Bronchial epithelial cell (primary cell): ENCODE results near the gene TDRD12. TPM values are rescaled to one million over a fixed set of nuclear protein-coding genes. Genes with fewer than 3 reads are reported as not detected.
A peak's percentile ranks its signal among the peaks of the same experiment; 100 is the strongest.
"Not testable (repeated sequence)": the region's sequence is repeated elsewhere in the genome, so short reads cannot be mapped to it uniquely, and the experiment has no call there.

Source experiments
- DNase-seq: peaks from one replicate; pipeline ENCODE4 v3.0.0-alpha.2; 2010; ENCODE audit warnings: low read depth
- FAIRE-seq: peaks from 2 replicates; lab custom pipeline; 2011; peaks lifted over from hg19 to GRCh38; lab: Jason Lieb, UNC
- H3K27me3 ChIP-seq: 2 replicates; pipeline ENCODE4 v1.5.1; 2011; ENCODE audit warnings: low read length; ENCODE audit not compliant: control insufficient read depth, insufficient read depth
- H3K36me3 ChIP-seq: 2 replicates; pipeline ENCODE4 v1.5.1; 2011; ENCODE audit warnings: low read length; ENCODE audit not compliant: control insufficient read depth, insufficient read depth
- H3K4me3 ChIP-seq: 2 replicates; pipeline ENCODE4 v1.5.1; 2011; ENCODE audit warnings: mild to moderate bottlenecking, low read depth, low read length, control low read depth
- total RNA-seq: library from RNA; depleted of rRNA; stranded (reverse); fragments of >200 nt; gene quantifications from 2 replicates; pipeline ENCODE4 v1.2.1, GENCODE V29; 2014
- TF ChIP-seq, protein P1 (sequence below): IDR thresholded peaks from 2 replicates; pipeline ENCODE4 v1.5.1; 2011; ENCODE audit warnings: mild to moderate bottlenecking, moderate library complexity, low read length, control low read depth, inconsistent platforms; ENCODE audit not compliant: insufficient read depth, severe bottlenecking

The TDRD12 gene
- total RNA-seq, 1 donor from 2014 or later, result 1.6 TPM

DNA sequence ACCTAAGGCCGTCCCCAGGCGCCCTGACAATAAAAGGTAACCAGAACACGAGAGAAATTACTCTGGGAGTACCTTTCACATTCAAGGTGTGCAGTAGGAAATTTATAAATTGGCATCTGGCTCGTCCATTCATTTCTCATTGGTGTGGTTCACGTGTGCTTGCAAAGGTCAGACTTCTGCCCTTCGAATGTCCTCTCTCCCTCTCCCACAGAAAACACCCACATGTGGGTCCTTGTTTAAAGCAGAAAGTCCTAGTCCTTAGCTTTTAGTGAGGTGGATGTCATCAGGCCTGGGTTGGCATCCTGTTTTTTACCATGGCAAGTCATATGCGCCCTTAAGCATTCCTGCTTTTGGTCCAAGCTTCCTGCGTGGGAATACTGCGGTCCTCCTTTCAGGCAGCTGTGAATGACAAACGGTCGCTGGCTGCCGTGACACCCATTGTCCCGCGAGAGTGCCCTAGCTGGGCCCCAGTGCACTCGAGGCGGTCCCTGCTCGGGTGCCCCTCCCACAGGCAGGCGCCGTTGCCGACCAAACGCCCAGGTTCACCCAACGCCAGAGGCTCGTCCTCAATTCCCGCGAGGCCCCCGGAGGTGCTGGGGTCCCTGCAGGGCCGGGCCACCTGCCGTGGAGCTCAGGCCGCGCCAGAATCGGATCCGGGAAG, 28.1 kb upstream of the TDRD12 start, which contains the start of gene NUDT19:
Gene NUDT19 (plus strand): TSS at position 531 of the 661 bp plus-strand sequence. CDS start 140 bp downstream, outside the sequence.
- Histone ChIP-seq H3K36me3 (peaks cover 4% of the 10 kb centered on the region), H3K4me3 (peak within 1 kb of the TSS; percentile 72), H3K27me3 (no peaks in the 10 kb centered on the region)
- TF ChIP-seq, protein P1, sequence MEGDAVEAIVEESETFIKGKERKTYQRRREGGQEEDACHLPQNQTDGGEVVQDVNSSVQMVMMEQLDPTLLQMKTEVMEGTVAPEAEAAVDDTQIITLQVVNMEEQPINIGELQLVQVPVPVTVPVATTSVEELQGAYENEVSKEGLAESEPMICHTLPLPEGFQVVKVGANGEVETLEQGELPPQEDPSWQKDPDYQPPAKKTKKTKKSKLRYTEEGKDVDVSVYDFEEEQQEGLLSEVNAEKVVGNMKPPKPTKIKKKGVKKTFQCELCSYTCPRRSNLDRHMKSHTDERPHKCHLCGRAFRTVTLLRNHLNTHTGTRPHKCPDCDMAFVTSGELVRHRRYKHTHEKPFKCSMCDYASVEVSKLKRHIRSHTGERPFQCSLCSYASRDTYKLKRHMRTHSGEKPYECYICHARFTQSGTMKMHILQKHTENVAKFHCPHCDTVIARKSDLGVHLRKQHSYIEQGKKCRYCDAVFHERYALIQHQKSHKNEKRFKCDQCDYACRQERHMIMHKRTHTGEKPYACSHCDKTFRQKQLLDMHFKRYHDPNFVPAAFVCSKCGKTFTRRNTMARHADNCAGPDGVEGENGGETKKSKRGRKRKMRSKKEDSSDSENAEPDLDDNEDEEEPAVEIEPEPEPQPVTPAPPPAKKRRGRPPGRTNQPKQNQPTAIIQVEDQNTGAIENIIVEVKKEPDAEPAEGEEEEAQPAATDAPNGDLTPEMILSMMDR, result no peak
- DNase-seq (peak; percentile 69), FAIRE-seq (no peak)

DNA sequence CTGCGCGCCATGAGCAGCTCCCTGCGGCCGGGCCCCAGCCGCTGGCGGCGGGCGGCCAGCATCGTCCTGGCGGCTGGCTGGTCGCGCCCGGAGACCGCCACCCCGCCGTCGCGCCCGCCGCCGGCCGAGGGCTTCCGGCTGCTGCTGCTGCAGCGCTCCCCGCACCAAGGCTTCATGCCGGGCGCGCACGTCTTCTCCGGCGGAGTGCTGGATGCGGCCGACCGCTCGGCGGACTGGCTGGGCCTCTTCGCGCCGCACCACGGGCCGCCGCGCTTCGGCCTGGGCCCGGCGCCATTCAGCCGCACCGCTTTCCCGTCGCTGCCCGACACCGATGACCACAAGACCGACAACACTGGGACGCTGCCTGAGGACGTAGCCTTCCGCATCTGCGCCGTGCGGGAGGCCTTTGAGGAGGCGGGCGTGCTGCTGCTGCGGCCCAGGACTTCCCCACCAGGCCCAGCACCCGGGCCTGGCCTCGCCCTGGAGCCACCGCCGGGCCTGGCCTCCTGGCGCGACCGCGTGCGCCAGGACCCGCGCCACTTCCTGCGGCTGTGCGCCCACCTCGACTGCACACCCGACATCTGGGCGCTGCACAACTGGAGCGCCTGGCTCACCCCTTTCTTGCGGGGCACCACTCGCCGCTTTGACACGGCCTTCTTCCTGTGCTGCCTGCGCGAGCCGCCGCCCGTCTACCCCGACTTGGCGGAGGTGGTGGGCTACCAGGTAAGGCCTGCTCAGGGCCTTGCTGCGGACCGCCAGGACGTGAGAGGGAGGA, 27.4 kb upstream of the TDRD12 start:
- Histone ChIP-seq H3K4me3 (peak overlapping the region; percentile 72), H3K27me3 (no peaks in the 10 kb centered on the region), H3K36me3 (peaks cover 5% of the 10 kb centered on the region)
- DNase-seq (peak; percentile 50), FAIRE-seq (no peak)
- TF ChIP-seq, protein P1, result no peak

DNA sequence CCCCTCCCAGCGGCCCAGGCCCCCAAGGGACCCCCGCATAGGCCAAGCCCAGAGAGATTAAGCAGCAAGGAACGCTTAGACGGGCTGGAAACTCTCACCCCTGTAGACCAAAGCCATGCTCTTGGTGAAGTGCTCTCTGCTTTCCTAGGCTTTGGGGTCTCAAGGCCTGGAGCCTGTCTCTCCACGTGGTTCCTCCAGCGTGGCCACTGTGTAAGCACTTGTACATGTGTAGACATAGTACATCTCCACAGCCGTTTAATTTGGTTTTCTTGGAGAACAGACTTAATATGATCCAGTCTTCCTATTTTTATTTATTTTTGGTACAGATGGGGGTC, 26.9 kb upstream of the TDRD12 start:
- FAIRE-seq (no peak), DNase-seq (no peak)
- Histone ChIP-seq H3K27me3 (no peaks in the 10 kb centered on the region), H3K36me3 (peaks cover 5% of the 10 kb centered on the region), H3K4me3 (peak overlapping the region; percentile 72)
- TF ChIP-seq, protein P1, result no peak

DNA sequence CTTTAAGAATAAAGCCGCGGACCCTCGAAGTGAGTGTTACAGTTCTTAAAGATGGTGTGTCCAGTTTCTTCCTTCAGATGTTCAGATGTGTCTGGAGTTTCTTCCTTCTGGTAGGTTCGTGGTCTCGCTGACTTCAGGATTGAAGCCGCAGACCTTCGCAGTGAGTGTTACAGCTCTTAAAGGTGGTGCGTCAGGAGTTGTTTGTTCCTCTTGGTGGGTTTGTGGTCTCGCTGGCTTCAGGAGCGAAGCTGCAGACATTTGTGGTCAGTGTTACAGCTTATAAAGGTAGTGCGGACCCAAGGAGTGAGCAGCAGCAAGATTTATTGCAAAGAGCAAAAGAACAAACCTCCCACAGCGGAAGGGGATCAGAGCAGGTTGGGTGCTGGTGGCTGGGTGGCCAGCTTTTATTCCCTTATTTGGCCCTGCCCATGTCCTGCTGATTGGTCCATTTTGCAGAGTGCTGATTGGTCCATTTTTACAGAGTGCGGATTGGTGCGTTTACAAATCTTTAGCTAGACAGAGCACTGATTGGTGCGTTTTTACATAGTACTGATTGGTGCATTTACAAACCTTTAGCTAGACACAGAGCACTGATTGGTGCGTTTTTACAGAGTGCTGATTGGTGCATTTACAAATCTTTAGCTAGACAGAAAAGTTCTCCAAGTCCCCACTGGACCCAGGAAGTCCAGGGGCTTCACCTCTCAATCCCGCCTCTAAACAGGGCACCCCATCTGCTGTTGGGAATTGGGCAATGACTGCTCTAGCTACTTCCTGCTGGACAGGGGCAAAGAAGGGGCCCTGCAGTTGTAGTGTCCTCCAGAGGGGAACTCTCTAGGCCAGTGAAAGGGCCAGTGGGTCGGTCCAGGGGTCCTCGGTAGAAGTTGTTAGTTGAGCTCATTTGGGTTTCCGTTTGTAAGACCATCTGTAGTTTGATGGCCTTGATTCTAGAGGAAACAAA, 26.1 kb upstream of the TDRD12 start:
- FAIRE-seq, H3K27me3 ChIP-seq, H3K36me3 ChIP-seq: not testable (repeated sequence)
- DNase-seq, result peak; percentile 27
- H3K4me3 ChIP-seq, result peak overlapping the region; percentile 72

DNA sequence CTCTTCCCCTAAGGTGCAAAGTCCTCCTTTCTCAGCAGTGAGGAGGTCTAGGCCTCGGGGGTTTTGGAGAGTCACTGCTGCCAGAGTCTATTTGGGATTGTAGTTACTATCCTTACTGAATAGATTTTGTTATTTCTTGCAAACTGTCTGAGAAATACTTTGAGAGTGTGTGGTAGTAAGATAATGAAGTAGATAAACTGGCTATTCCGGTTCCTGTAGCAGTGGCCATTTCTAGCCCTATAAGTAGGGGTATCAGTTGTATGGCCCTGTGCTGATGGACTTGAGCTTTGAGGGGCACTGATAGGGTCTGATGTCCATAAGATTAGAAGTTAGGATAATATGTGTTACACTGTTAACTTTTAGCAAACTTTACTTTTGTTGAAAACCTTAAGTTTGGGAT, 25.3 kb upstream of the TDRD12 start:
- DNase-seq, result peak; percentile 40
- not testable (repeated sequence) for H3K27me3 ChIP-seq, H3K36me3 ChIP-seq, FAIRE-seq
- peak overlapping the region; percentile 72 for H3K4me3 ChIP-seq

DNA sequence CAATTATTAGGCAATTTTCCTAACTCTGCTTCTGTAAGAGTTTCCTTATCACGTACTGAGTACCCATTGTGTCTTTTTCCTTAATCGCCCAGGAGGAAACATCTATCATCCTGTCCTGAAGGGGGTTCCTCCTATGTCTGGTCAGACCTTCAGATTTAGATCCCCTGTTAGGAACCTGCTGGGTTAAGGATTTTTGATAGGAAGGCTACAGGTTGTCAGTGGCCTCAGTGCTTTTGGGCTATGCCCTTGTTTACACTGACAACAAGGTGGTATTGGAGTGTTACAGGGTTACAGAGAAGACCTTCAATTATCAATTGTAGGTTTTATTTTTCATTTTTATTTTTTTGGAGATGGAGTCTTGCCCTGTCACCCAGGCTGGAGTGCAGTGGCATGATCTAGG, 24.7 kb upstream of the TDRD12 start:
- H3K4me3 ChIP-seq, FAIRE-seq: not testable (repeated sequence)

DNA sequence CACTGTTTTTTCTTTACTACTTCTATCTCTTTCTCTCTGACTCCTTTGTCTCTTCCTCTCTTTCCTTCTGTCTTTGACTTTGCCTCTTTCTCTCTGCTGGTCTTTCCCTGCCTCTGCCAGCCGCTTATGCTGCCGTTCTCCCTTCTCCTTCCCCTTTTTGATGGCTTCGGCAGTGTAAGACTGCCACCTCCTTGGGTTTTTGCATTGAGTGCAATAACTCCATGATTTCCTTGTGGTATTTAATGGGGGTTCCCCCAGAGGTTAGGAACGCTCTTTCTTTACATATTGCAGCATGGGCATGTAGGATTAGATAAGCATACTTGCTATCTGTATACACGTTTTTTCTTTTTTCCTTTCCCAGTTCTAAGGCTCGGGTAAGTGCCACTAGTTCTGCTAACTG, 24.1 kb upstream of the TDRD12 start:
- H3K36me3 ChIP-seq, H3K27me3 ChIP-seq, FAIRE-seq, H3K4me3 ChIP-seq, DNase-seq: not testable (repeated sequence)

More for the DNA sequence above, 24.7 kb upstream of the TDRD12 start:
- not testable (repeated sequence) for H3K27me3 ChIP-seq, H3K36me3 ChIP-seq, DNase-seq

DNA sequence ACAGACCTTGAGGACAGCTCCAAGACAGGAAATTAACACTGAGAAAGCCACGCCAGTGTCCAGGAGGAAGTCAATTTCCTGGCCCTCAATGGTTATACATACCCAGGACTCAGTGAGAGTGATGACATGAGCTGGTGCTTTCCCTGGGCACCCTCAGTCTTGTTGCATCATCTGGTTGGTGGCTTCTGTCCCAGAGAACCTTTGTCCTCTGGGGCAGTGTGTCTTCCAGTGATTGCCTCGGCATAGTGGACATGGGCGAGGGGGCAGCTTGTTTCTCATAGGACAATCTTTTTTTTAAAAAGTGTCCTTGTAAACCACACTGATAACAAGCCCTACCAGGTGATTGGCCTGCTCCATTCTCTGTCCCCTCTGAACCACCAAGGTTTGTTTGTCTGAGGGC, 22.8 kb upstream of the TDRD12 start:
- H3K27me3 ChIP-seq, H3K36me3 ChIP-seq, DNase-seq, FAIRE-seq, H3K4me3 ChIP-seq: not testable (repeated sequence)

DNA sequence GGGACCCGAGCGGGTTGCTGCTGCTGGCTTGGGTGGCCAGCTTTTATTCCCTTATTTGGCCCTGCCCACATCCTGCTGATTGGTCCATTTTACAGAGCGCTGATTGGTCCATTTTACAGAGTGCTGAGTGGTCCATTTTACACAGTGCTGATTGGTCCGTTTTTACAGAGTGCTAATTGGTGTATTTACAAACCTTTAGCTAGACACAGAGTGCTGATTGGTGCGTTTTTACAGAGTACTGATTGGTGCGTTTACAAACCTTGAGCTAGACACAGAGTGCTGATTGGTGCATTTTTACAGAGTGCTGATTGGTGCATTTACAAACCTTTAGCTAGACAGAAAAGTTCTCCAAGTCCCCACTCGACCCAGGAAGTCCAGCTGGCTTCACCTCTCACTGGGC, 19.4 kb upstream of the TDRD12 start:
- not testable (repeated sequence) for DNase-seq, H3K4me3 ChIP-seq, FAIRE-seq, H3K27me3 ChIP-seq
- H3K36me3 ChIP-seq, result peaks cover 11% of the 10 kb centered on the region
